WI38 (cell line): ENCODE results near the gene SDC3.

Experiments
- H3K4me3 ChIP-seq: 2 replicates; pipeline ENCODE4 v1.5.1; 2011; ENCODE audit warnings: low read depth, mild to moderate bottlenecking, control low read depth, low read length
- CTCF ChIP-seq: IDR thresholded peaks from 2 replicates; pipeline ENCODE4 v1.5.1; 2012; ENCODE audit warnings: low read depth, mild to moderate bottlenecking, control low read depth, low read length

The SDC3 gene

GRCh38 chr1:30880678-30881318, 27.8 kb downstream of the SDC3 start:
- no peak overlapping the region for H3K4me3 ChIP-seq
- TF ChIP-seq CTCF = no peak

- no peak for TF ChIP-seq CTCF
- H3K4me3 ChIP-seq = no peak overlapping the region
Measured at GRCh38 chr1:30879940-30880677, 28.4 kb downstream of the SDC3 start.

GRCh38 chr1:30879126-30879786, 29.3 kb downstream of the SDC3 start:
- TF ChIP-seq CTCF = no peak
- H3K4me3 ChIP-seq = no peak overlapping the region

GRCh38 chr1:30878559-30878958, 30.0 kb downstream of the SDC3 start:
- no peak for TF ChIP-seq CTCF
- no peak overlapping the region for H3K4me3 ChIP-seq

GRCh38 chr1:30878016-30878415, 30.5 kb downstream of the SDC3 start:
- no peak for TF ChIP-seq CTCF
- no peak overlapping the region for H3K4me3 ChIP-seq

GRCh38 chr1:30877205-30877912, 31.2 kb downstream of the SDC3 start:
- no peak for TF ChIP-seq CTCF
- H3K4me3 ChIP-seq = no peak overlapping the region
